ENCODE data around the gene EXTL1. TPM values are rescaled to one million over a fixed set of nuclear protein-coding genes. Genes with fewer than 3 reads are reported as not detected.
"Not testable (repeated sequence)": the region's sequence is repeated elsewhere in the genome, so short reads cannot be mapped to it uniquely, and the experiment has no call there.

EXTL1 gene
- total and polyA plus RNA-seq, 10 of the 15 experiments (the other 5 are each of a cell fraction or from before 2014, with no cell fraction given): not detected

DNA sequence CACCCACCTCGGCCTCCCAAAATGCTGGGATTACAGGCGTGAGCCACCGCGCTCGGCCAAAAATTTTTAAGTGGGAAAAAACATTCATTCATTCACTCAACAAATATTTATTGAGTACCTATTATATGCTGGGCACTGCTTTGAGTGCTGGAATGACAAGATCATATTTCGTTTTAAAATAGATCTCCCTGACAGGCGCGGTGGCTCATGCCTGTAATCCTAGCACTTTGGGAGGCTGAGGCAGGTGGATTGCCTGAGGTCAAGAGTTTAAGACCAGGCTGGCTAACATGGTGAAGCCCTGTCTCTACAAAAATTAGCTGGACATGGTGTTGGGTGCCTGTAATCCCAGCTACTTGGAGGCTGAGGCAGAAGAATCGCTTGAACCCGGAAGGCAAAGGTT, 34.8 kb upstream of the EXTL1 start:
- H3K4me3 ChIP-seq; BruUV-seq (replicated peaks); H3K9ac ChIP-seq (ENCODE audit: control insufficient read depth, insufficient read depth, low read length); H3K27ac ChIP-seq (ENCODE audit: control insufficient read depth, insufficient read depth); H3K36me3 ChIP-seq (ENCODE audit: control insufficient read depth in 2 of 2, insufficient read depth in 2 of 2, low read length in 1 of 2); RAD21 ChIA-PET (ENCODE audit: unreplicated experiment); H3K9me3 ChIP-seq (replicated peaks; ENCODE audit: control insufficient read depth, insufficient read depth, low read length); H3K4me1 ChIP-seq (ENCODE audit: control insufficient read depth, insufficient read depth, low read length); intact Hi-C loops (cut with micrococcal nuclease; ENCODE audit: unreplicated experiment); FAIRE-seq; H3K27me3 ChIP-seq (replicated peaks in 1 of 2; ENCODE audit: control insufficient read depth in 2 of 2, insufficient read depth in 2 of 2, low read length in 1 of 2); ATAC-seq; H3K79me2 ChIP-seq (ENCODE audit: control insufficient read depth, insufficient read depth, low read length); H4K20me1 ChIP-seq (ENCODE audit: control insufficient read depth, insufficient read depth); H2AFZ ChIP-seq (ENCODE audit: control insufficient read depth, low read depth, low read length); DNase-seq (ENCODE audit: low read depth, low spot score); SMC1A ChIA-PET (ENCODE audit: uncharacterized antibody, unreplicated experiment); H3K4me2 ChIP-seq (ENCODE audit: control insufficient read depth, insufficient read depth); in situ Hi-C loops (cut with MboI); POLR2A ChIA-PET: not testable (repeated sequence)
- 97% methylated on average over 10 of the region's 10 CpGs for WGBS (ENCODE audit: insufficient coverage, insufficient replicate concordance, low lambda C conversion rate, missing lambda C conversion rate)
- CTCF ChIA-PET: interaction anchor here (4.1 kb wide), 1 partner anchor 11 kb away, joined by 19 read pairs; the partner anchor contains the start of gene PAFAH2

DNA sequence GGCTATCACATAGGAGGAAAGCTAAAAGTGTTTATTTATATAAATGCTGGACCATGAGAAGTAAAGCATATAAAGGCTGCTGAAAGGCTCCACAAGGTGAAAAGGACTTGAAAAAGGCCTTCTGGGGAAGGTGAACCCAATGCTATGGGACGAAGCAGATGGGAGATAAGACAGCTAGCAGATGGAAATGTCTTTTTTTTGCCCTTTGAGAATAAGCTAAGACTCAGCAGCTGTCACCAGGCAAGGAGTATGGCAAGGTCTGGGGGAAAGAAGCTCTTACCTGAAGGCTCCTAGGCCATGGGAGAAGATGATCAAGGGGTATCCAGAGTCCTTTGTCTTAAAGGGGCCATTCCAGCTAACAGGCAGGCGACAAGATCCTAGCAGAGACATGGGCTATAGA, 33.6 kb upstream of the EXTL1 start:
- RAD21 ChIA-PET (ENCODE audit: unreplicated experiment): no interaction called here
- Histone ChIP-seq H3K9me3 (replicated peaks; ENCODE audit: control insufficient read depth, insufficient read depth, low read length) (no peaks in the 10 kb centered on the region), H2AFZ (ENCODE audit: control insufficient read depth, low read depth, low read length) (no peak overlapping the region), H4K20me1 (ENCODE audit: control insufficient read depth, insufficient read depth) (no peaks in the 10 kb centered on the region), H3K79me2 (ENCODE audit: control insufficient read depth, insufficient read depth, low read length) (no peaks in the 10 kb centered on the region), H3K9ac (ENCODE audit: control insufficient read depth, insufficient read depth, low read length) (no peak overlapping the region), H3K4me2 (ENCODE audit: control insufficient read depth, insufficient read depth) (no peak overlapping the region), H3K4me3 (no peak overlapping the region), H3K4me1 (ENCODE audit: control insufficient read depth, insufficient read depth, low read length) (no peaks in the 10 kb centered on the region), H3K27ac (ENCODE audit: control insufficient read depth, insufficient read depth) (no peak overlapping the region), H3K27me3 (replicated peaks in 1 of 2; ENCODE audit: control insufficient read depth in 2 of 2, insufficient read depth in 2 of 2, low read length in 1 of 2) (no peaks in the 10 kb centered on the region), H3K36me3 (ENCODE audit: control insufficient read depth in 2 of 2, insufficient read depth in 2 of 2, low read length in 1 of 2) (peaks cover 0 to 5% of the 10 kb centered on the region in 2 experiments; a peak in 2 of 4 replicates)
- ATAC-seq (no peak), FAIRE-seq (no peak), DNase-seq (ENCODE audit: low read depth, low spot score) (no peak)
- BruUV-seq (replicated peaks): no TSS peak
- 73% methylated on average over 2 of the region's 2 CpGs for WGBS (ENCODE audit: insufficient coverage, insufficient replicate concordance, low lambda C conversion rate, missing lambda C conversion rate)
- SMC1A ChIA-PET (ENCODE audit: uncharacterized antibody, unreplicated experiment): interaction anchor here (0.7 to 1.5 kb wide), 2 partner anchors 17 to 92 kb away, joined by 3 to 6 read pairs; no protein-coding TSS in a partner anchor
- CTCF ChIA-PET: interaction anchor here (1.1 to 4.1 kb wide), 3 partner anchors 9 to 92 kb away, joined by 3 to 19 read pairs (median 8); partner anchors contain the start of gene PAFAH2
- POLR2A ChIA-PET: no interaction called here
- in situ Hi-C loops (cut with MboI): no loop called here
- intact Hi-C loops (cut with micrococcal nuclease; ENCODE audit: unreplicated experiment): no loop called here
- TF ChIP-seq BCL11A (IDR thresholded peaks at IDR 0.05; ENCODE audit: low read depth, low read length): no peak
- TF ChIP-seq RUNX3 (IDR thresholded peaks at IDR 0.05; ENCODE audit: low read length): no peak
- TF ChIP-seq KAT2A (conservative IDR thresholded peaks at IDR 0.05; ENCODE audit: control insufficient read depth, low read depth, low read length): no peak
- no peak for TF ChIP-seq EP300 (IDR thresholded peaks at IDR 0.05; ENCODE audit: borderline replicate concordance in 1 of 2, control insufficient read depth in 1 of 2, low read depth in 2 of 2, low read length in 2 of 2)
- TF ChIP-seq MYC (IDR thresholded peaks at IDR 0.05; ENCODE audit: insufficient read depth, insufficient read length, insufficient replicate concordance, low read length, severe bottlenecking): no peak
- TF ChIP-seq ZSCAN29 (IDR thresholded peaks at IDR 0.05): no peak
- no peak for TF ChIP-seq MEF2A (IDR thresholded peaks at IDR 0.05; ENCODE audit: insufficient read depth, low read depth, low read length)
- TF ChIP-seq, protein P1, sequence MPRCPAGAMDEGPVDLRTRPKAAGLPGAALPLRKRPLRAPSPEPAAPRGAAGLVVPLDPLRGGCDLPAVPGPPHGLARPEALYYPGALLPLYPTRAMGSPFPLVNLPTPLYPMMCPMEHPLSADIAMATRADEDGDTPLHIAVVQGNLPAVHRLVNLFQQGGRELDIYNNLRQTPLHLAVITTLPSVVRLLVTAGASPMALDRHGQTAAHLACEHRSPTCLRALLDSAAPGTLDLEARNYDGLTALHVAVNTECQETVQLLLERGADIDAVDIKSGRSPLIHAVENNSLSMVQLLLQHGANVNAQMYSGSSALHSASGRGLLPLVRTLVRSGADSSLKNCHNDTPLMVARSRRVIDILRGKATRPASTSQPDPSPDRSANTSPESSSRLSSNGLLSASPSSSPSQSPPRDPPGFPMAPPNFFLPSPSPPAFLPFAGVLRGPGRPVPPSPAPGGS (IDR thresholded peaks at IDR 0.05; ENCODE audit: borderline replicate concordance, insufficient read depth, low read depth, low read length, poor library complexity, severe bottlenecking): no peak
- no peak for TF ChIP-seq SMAD1 (IDR thresholded peaks at IDR 0.05; ENCODE audit: low read depth, partially characterized antibody)
- no peak for TF ChIP-seq TBL1XR1 (IDR thresholded peaks at IDR 0.05; ENCODE audit: low read depth, low read length)
- no peak for TF ChIP-seq ZBED1 (IDR thresholded peaks at IDR 0.05; ENCODE audit: borderline replicate concordance)
- TF ChIP-seq, protein P2, sequence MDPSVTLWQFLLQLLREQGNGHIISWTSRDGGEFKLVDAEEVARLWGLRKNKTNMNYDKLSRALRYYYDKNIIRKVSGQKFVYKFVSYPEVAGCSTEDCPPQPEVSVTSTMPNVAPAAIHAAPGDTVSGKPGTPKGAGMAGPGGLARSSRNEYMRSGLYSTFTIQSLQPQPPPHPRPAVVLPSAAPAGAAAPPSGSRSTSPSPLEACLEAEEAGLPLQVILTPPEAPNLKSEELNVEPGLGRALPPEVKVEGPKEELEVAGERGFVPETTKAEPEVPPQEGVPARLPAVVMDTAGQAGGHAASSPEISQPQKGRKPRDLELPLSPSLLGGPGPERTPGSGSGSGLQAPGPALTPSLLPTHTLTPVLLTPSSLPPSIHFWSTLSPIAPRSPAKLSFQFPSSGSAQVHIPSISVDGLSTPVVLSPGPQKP (IDR thresholded peaks at IDR 0.05; ENCODE audit: low read depth, low read length): no peak
- TF ChIP-seq, protein P3, sequence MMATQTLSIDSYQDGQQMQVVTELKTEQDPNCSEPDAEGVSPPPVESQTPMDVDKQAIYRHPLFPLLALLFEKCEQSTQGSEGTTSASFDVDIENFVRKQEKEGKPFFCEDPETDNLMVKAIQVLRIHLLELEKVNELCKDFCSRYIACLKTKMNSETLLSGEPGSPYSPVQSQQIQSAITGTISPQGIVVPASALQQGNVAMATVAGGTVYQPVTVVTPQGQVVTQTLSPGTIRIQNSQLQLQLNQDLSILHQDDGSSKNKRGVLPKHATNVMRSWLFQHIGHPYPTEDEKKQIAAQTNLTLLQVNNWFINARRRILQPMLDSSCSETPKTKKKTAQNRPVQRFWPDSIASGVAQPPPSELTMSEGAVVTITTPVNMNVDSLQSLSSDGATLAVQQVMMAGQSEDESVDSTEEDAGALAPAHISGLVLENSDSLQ (IDR thresholded peaks at IDR 0.05): no peak

All from GM12878 (cell line).